ENCODE measurements around the gene TMEM116. TPM values are rescaled to one million over a fixed set of nuclear protein-coding genes. Genes with fewer than 3 reads are reported as not detected.

Gene TMEM116
- total RNA-seq, 4 donors from 2014 or later: 8.1 to 19.9 (median 13.7) TPM

GRCh38 chr12:112032292-112032691, 19.3 kb upstream of the TMEM116 start:
- TF ChIP-seq CTCF (IDR thresholded peaks at IDR 0.05): no peak
- WGBS, 2 donors: 89 to 91% methylated on average over 5 of the region's 5 CpGs
- intact Hi-C loops (cut with DNase I; ENCODE audit: low total_unique reads): no loop called here

GRCh38 chr12:112031472-112031871, 18.5 kb upstream of the TMEM116 start:
- DNase-seq (ENCODE audit: low spot score in 2 of 2): no peak
- TF ChIP-seq POLR2A (IDR thresholded peaks at IDR 0.05): no peak
- no peak for TF ChIP-seq CTCF (IDR thresholded peaks at IDR 0.05)
- no peak overlapping the region for H3K4me3 ChIP-seq (ENCODE audit: low read depth, poor library complexity, severe bottlenecking)
- 74 to 75% methylated on average over 2 of the region's 2 CpGs for WGBS, 2 donors
- intact Hi-C loops (cut with DNase I; ENCODE audit: low total_unique reads): no loop called here

More at GRCh38 chr12:112032292-112032691, 19.3 kb upstream of the TMEM116 start:
- no peak for DNase-seq (ENCODE audit: low spot score in 2 of 2)
- no peak overlapping the region for H3K4me3 ChIP-seq (ENCODE audit: low read depth, poor library complexity, severe bottlenecking)

GRCh38 chr12:112029301-112029700, 16.3 kb upstream of the TMEM116 start:
- DNase-seq (ENCODE audit: low spot score in 2 of 2): no peak
- TF ChIP-seq CTCF (IDR thresholded peaks at IDR 0.05) (no peak), POLR2A (IDR thresholded peaks at IDR 0.05) (no peak)
- H3K4me3 ChIP-seq (ENCODE audit: low read depth, poor library complexity, severe bottlenecking): no peak overlapping the region
- intact Hi-C loops (cut with DNase I; ENCODE audit: low total_unique reads): no loop called here
- 88 to 92% methylated on average over 2 of the region's 2 CpGs for WGBS, 2 donors

- WGBS, 2 donors: 62 to 68% methylated on average over 4 of the region's 4 CpGs
- TF ChIP-seq POLR2A (IDR thresholded peaks at IDR 0.05): no peak
- TF ChIP-seq CTCF (IDR thresholded peaks at IDR 0.05): no peak
- no peak for DNase-seq (ENCODE audit: low spot score in 2 of 2)
- H3K4me3 ChIP-seq (ENCODE audit: low read depth, poor library complexity, severe bottlenecking): no peak overlapping the region
- intact Hi-C loops (cut with DNase I; ENCODE audit: low total_unique reads): no loop called here
Measured at GRCh38 chr12:112025808-112026375, 12.9 kb upstream of the TMEM116 start.

- WGBS, 2 donors: 73 to 81% methylated on average over 4 of the region's 4 CpGs
- intact Hi-C loops (cut with DNase I; ENCODE audit: low total_unique reads): no loop called here
- TF ChIP-seq CTCF (IDR thresholded peaks at IDR 0.05): no peak
- TF ChIP-seq POLR2A (IDR thresholded peaks at IDR 0.05): no peak
Measured at GRCh38 chr12:112023759-112024396, 10.9 kb upstream of the TMEM116 start.

More at GRCh38 chr12:112023759-112024396, 10.9 kb upstream of the TMEM116 start:
- DNase-seq (ENCODE audit: low spot score in 2 of 2): no peak
- H3K4me3 ChIP-seq (ENCODE audit: low read depth, poor library complexity, severe bottlenecking): no peak overlapping the region

Data from lower leg skin (tissue), 4 donors.